ENCODE results near the gene BTRC.
"Not testable (repeated sequence)": the region's sequence is repeated elsewhere in the genome, so short reads cannot be mapped to it uniquely, and the experiment has no call there.

BTRC gene

DNA sequence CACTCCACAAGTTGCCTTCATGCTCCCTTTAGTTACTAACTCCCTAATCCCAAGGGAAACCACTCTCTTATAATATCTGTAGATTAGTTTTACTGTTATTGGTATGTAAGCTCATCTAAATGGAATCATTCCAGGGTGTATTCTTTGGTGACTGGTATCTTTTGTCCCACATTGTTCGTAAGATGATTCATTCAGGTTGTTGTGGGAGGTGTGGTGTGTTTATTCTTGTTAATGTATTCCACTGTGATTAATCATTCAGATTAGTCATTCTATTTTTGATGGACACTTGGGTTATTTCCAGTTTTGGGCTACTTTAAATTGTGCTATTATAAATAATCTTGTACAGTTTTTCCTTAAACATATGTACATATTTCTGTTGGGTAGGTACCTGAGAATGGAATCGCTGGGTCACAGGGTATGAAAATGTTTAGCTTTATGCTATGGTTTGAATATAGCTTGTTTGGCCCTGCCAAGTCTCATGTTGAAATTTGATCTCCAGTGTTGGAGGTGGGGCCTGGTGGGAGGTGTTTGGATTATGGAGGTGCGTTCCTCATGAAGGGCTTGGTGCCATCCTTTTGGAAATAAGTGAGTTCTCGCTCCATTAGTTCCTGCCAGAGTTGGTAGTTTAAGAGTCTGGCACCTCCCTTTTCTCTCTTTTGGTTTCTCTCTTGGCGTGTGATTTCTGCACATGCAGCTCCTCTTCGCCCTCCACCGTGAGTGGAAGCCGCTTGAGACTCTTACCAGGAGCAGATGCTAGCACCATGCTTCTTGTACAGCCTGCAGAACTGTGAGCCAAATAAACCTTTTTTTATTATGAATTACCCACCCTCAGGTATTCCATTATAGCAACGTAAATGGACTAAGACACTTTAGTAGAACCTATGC is 13.8 kb downstream of the BTRC start:
- no peak overlapping the region for H3K9ac ChIP-seq
- no peaks in the 10 kb centered on the region for H3K4me1 ChIP-seq (ENCODE audit: low read depth, poor library complexity, severe bottlenecking)
- no peaks in the 10 kb centered on the region for H3K27me3 ChIP-seq (ENCODE audit: insufficient read depth, low read depth)
- TF ChIP-seq, protein P1, sequence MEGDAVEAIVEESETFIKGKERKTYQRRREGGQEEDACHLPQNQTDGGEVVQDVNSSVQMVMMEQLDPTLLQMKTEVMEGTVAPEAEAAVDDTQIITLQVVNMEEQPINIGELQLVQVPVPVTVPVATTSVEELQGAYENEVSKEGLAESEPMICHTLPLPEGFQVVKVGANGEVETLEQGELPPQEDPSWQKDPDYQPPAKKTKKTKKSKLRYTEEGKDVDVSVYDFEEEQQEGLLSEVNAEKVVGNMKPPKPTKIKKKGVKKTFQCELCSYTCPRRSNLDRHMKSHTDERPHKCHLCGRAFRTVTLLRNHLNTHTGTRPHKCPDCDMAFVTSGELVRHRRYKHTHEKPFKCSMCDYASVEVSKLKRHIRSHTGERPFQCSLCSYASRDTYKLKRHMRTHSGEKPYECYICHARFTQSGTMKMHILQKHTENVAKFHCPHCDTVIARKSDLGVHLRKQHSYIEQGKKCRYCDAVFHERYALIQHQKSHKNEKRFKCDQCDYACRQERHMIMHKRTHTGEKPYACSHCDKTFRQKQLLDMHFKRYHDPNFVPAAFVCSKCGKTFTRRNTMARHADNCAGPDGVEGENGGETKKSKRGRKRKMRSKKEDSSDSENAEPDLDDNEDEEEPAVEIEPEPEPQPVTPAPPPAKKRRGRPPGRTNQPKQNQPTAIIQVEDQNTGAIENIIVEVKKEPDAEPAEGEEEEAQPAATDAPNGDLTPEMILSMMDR (conservative IDR thresholded peaks at IDR 0.05; ENCODE audit: low read depth, low read length): no peak
- H3K36me3 ChIP-seq (ENCODE audit: insufficient read depth): no peaks in the 10 kb centered on the region
- no peak overlapping the region for H2AFZ ChIP-seq (ENCODE audit: low read depth)
- H3K4me2 ChIP-seq: no peak overlapping the region
- H3K79me2 ChIP-seq (ENCODE audit: insufficient read depth, low read depth): no peaks in the 10 kb centered on the region
- no peak overlapping the region for H3K4me3 ChIP-seq (IDR thresholded peaks at IDR 0.05; ENCODE audit: insufficient read depth, low read depth, low read length)
- no peak overlapping the region for H3K27ac ChIP-seq
- no peaks in the 10 kb centered on the region for H4K20me1 ChIP-seq (ENCODE audit: insufficient read depth)

DNA sequence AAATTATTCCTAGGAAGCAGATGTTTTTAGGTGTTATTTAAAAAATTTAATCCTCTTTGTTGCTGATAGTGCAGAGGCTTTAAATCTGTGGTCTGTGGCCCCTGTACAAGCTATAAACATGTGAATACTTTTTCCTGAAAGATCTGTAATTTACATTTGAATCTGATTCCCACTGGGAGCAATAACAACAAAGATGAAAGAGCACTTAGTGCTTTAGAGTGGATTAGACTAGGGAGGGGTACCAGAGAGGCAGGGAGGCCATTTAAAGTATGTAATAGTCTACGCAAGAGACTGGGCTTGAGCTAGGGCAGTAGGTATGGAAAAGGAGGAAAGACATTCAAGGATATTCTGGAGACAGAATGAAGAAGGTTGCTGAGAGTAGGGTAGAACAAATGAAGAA is 19.1 kb downstream of the BTRC start:
- Histone ChIP-seq H3K4me3 (IDR thresholded peaks at IDR 0.05; ENCODE audit: insufficient read depth, low read depth, low read length) (no peak overlapping the region), H3K27ac (no peak overlapping the region), H4K20me1 (ENCODE audit: insufficient read depth) (no peaks in the 10 kb centered on the region), H3K36me3 (ENCODE audit: insufficient read depth) (no peaks in the 10 kb centered on the region), H3K27me3 (ENCODE audit: insufficient read depth, low read depth) (no peaks in the 10 kb centered on the region), H3K9ac (no peak overlapping the region), H3K4me1 (ENCODE audit: low read depth, poor library complexity, severe bottlenecking) (no peaks in the 10 kb centered on the region), H3K4me2 (no peak overlapping the region), H3K79me2 (ENCODE audit: insufficient read depth, low read depth) (no peaks in the 10 kb centered on the region), H2AFZ (ENCODE audit: low read depth) (no peak overlapping the region)
- TF ChIP-seq, protein P1 (conservative IDR thresholded peaks at IDR 0.05; ENCODE audit: low read depth, low read length): no peak

DNA sequence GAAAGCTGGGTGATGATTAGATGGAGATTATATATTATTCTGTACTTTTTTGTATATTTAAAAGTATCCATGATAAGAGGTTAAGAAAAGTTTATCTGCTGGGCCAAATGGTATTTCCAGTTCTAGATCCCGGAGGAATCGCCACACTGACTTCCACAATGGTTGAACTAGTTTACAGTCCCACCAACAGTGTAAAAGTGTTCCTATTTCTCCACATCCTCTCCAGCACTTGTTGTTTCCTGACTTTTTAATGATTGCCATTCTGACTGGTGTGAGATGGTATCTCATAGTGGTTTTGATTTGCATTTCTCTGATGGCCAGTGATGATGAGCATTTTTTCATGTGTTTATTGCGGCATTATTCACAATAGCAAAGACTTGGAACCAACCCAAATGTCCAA is 20.0 kb downstream of the BTRC start:
- not testable (repeated sequence) for H3K4me2 ChIP-seq; H4K20me1 ChIP-seq (ENCODE audit: insufficient read depth); H3K79me2 ChIP-seq (ENCODE audit: insufficient read depth, low read depth); H3K27me3 ChIP-seq (ENCODE audit: insufficient read depth, low read depth); H3K4me3 ChIP-seq (IDR thresholded peaks at IDR 0.05; ENCODE audit: insufficient read depth, low read depth, low read length); H3K4me1 ChIP-seq (ENCODE audit: low read depth, poor library complexity, severe bottlenecking); H3K27ac ChIP-seq; H3K9ac ChIP-seq; H3K36me3 ChIP-seq (ENCODE audit: insufficient read depth); H2AFZ ChIP-seq (ENCODE audit: low read depth)

DNA sequence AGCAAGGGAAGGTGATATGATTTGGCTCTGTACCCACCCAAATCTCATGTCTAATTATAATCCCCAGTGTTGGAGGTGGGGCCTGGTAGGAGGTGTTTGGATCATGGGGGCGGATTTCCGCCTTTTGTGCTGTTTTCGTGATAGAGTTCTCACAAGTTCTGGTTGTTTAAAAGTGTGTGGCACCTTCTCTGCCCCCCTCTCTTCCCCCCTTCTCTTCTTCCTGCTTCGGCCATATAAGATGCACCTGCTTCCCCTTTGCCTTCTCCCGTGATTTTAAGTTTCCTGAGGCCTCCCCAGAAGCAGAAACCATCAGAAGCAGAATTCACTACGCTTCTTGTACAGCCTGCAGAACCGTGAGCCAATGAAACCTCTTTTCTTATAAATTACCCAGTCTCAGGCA is 21.1 kb downstream of the BTRC start:
- no peaks in the 10 kb centered on the region for H3K27me3 ChIP-seq (ENCODE audit: insufficient read depth, low read depth)
- no peak overlapping the region for H2AFZ ChIP-seq (ENCODE audit: low read depth)
- H3K9ac ChIP-seq: no peak overlapping the region
- no peaks in the 10 kb centered on the region for H3K36me3 ChIP-seq (ENCODE audit: insufficient read depth)
- no peak overlapping the region for H3K27ac ChIP-seq
- H3K4me2 ChIP-seq: no peak overlapping the region
- H3K79me2 ChIP-seq (ENCODE audit: insufficient read depth, low read depth): no peaks in the 10 kb centered on the region
- no peak overlapping the region for H3K4me3 ChIP-seq (IDR thresholded peaks at IDR 0.05; ENCODE audit: insufficient read depth, low read depth, low read length)
- TF ChIP-seq, protein P1 (conservative IDR thresholded peaks at IDR 0.05; ENCODE audit: low read depth, low read length): no peak
- no peaks in the 10 kb centered on the region for H4K20me1 ChIP-seq (ENCODE audit: insufficient read depth)
- H3K4me1 ChIP-seq (ENCODE audit: low read depth, poor library complexity, severe bottlenecking): no peaks in the 10 kb centered on the region

DNA sequence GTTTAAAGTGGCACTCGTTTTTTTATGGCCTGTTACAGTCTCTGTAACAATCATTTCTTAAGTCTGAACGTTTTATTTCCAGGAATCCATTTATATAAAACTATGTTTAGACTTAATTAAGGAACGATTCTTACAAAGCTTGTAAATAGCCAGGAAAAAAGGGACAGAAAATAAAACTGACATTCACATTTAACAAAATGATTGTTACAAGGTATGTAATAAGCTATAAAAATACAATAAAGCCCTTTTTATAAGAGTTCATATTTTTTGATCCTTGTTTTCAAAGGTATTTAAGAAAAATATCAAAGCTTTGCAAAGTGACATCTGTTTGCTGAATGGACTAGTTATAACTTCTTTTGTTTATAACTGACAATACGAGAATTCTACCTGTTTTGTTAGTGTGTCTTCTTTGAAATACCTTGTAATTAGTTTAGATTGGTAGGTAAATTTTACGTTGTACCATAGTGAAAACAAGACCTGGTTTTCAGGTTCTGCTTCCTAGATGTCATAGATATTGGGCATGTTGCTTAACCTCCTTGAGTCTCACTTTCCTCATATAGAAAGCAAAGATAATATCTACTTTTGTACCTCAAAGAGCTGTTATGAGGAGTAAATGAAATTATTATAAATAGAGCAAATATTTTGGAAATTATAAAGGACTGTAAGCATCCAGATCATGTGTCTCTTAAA is 25.8 kb downstream of the BTRC start:
- no peak overlapping the region for H3K9ac ChIP-seq

More for the DNA sequence above, 25.8 kb downstream of the BTRC start:
- Histone ChIP-seq H4K20me1 (ENCODE audit: insufficient read depth) (no peaks in the 10 kb centered on the region), H3K4me2 (no peak overlapping the region), H3K27ac (no peak overlapping the region), H3K79me2 (ENCODE audit: insufficient read depth, low read depth) (no peaks in the 10 kb centered on the region), H2AFZ (ENCODE audit: low read depth) (no peak overlapping the region), H3K4me3 (IDR thresholded peaks at IDR 0.05; ENCODE audit: insufficient read depth, low read depth, low read length) (no peak overlapping the region), H3K4me1 (ENCODE audit: low read depth, poor library complexity, severe bottlenecking) (no peaks in the 10 kb centered on the region), H3K27me3 (ENCODE audit: insufficient read depth, low read depth) (no peaks in the 10 kb centered on the region), H3K36me3 (ENCODE audit: insufficient read depth) (no peaks in the 10 kb centered on the region)
- TF ChIP-seq, protein P1 (conservative IDR thresholded peaks at IDR 0.05; ENCODE audit: low read depth, low read length): no peak

All from KMS-11 (cell line).